A375 (cell line): ENCODE results near the gene NEXMIF. TPM values are rescaled to one million over a fixed set of nuclear protein-coding genes. Genes with fewer than 3 reads are reported as not detected.

Source experiments
- small RNA-seq: library from RNA; depleted of rRNA; stranded (forward); fragments of <200 nt; gene quantifications from one replicate; pipeline ENCODE3, GENCODE V24; 2014
- total RNA-seq: library from RNA; depleted of rRNA; stranded (reverse); fragments of >200 nt; shearing (Covaris generic); gene quantifications from 2 replicates; pipeline ENCODE4 v1.2.3, GENCODE V29; 2014; rRNA removed

Gene NEXMIF
- not detected in 2 replicates for total RNA-seq

GRCh38 chrX:74925225-74926088 is at the start of gene NEXMIF:
Gene NEXMIF (minus strand): TSS chrX:74925452.

Small RNA genes lying within 50 kb of the gene (small RNA-seq; reads per million reads assigned to genes)
- gene AL139395.1, result not detected

Other genes starting within 250 kb of the NEXMIF start
- gene ABCB7, start 230.8 kb upstream of the NEXMIF start, total RNA-seq, result 25.2 and 34.8 TPM in 2 replicates